Measurements from ENCODE around the gene RAB17.

Gene RAB17

GRCh38 chr2:237574894-237575868, 15.4 kb downstream of the RAB17 start:
- no peak for DNase-seq (ENCODE audit: extremely low read depth, low read depth)
- TF ChIP-seq CTCF (IDR thresholded peaks at IDR 0.05; ENCODE audit: low read depth, low read length, missing control alignments) = no peak

GRCh38 chr2:237574467-237574866, 16.1 kb downstream of the RAB17 start:
- TF ChIP-seq CTCF (IDR thresholded peaks at IDR 0.05; ENCODE audit: low read depth, low read length, missing control alignments) = no peak
- no peak overlapping the region for H3K4me3 ChIP-seq (replicated peaks; ENCODE audit: low read depth, low read length)

More at GRCh38 chr2:237574894-237575868, 15.4 kb downstream of the RAB17 start:
- no peak overlapping the region for H3K4me3 ChIP-seq (replicated peaks; ENCODE audit: low read depth, low read length)

GRCh38 chr2:237573721-237574415, 16.7 kb downstream of the RAB17 start:
- TF ChIP-seq CTCF (IDR thresholded peaks at IDR 0.05; ENCODE audit: low read depth, low read length, missing control alignments) = no peak
- no peak for DNase-seq (ENCODE audit: extremely low read depth, low read depth)
- no peak overlapping the region for H3K4me3 ChIP-seq (replicated peaks; ENCODE audit: low read depth, low read length)

More at GRCh38 chr2:237574467-237574866, 16.1 kb downstream of the RAB17 start:
- DNase-seq (ENCODE audit: extremely low read depth, low read depth) = no peak

GRCh38 chr2:237572742-237573101, 17.8 kb downstream of the RAB17 start:
- DNase-seq (ENCODE audit: extremely low read depth, low read depth) = no peak
- H3K4me3 ChIP-seq (replicated peaks; ENCODE audit: low read depth, low read length) = no peak overlapping the region
- TF ChIP-seq CTCF (IDR thresholded peaks at IDR 0.05; ENCODE audit: low read depth, low read length, missing control alignments) = no peak

GRCh38 chr2:237572021-237572741, 18.4 kb downstream of the RAB17 start:
- H3K4me3 ChIP-seq (replicated peaks; ENCODE audit: low read depth, low read length) = no peak overlapping the region
- peak; percentile 70 for DNase-seq (ENCODE audit: extremely low read depth, low read depth)
- peak; percentile 98 for TF ChIP-seq CTCF (IDR thresholded peaks at IDR 0.05; ENCODE audit: low read depth, low read length, missing control alignments)

GRCh38 chr2:237571551-237571950, 19.0 kb downstream of the RAB17 start:
- TF ChIP-seq CTCF (IDR thresholded peaks at IDR 0.05; ENCODE audit: low read depth, low read length, missing control alignments) = no peak
- H3K4me3 ChIP-seq (replicated peaks; ENCODE audit: low read depth, low read length) = no peak overlapping the region
- DNase-seq (ENCODE audit: extremely low read depth, low read depth) = no peak
